IPS-18a (cell line): ENCODE results near the gene CYP39A1.

Experiments used
- H3K27ac ChIP-seq: one replicate; pipeline ENCODE4 v1.5.1; 2013; ENCODE audit warnings: low read length
- H3K27me3 ChIP-seq: one replicate; pipeline ENCODE4 v1.6.1; 2013; ENCODE audit warnings: mild to moderate bottlenecking, low read length; ENCODE audit not compliant: control insufficient read depth, insufficient read depth
- H3K36me3 ChIP-seq: one replicate; pipeline ENCODE4 v1.6.1; 2013; ENCODE audit warnings: low read depth, low read length; ENCODE audit not compliant: control insufficient read depth
- H3K4me1 ChIP-seq: one replicate; pipeline ENCODE4 v1.6.1; 2013; ENCODE audit warnings: low read depth, low read length; ENCODE audit not compliant: control insufficient read depth
- H3K4me3 ChIP-seq: one replicate; pipeline ENCODE4 v1.5.1; 2013; ENCODE audit warnings: low read length
- H3K9ac ChIP-seq: one replicate; pipeline ENCODE4 v1.6.1; 2013; ENCODE audit warnings: mild to moderate bottlenecking, low read length, moderate library complexity
- H3K9me3 ChIP-seq: one replicate; pipeline ENCODE4 v1.6.1; 2013; ENCODE audit warnings: low read depth, low read length; ENCODE audit not compliant: control insufficient read depth

CYP39A1 gene

DNA sequence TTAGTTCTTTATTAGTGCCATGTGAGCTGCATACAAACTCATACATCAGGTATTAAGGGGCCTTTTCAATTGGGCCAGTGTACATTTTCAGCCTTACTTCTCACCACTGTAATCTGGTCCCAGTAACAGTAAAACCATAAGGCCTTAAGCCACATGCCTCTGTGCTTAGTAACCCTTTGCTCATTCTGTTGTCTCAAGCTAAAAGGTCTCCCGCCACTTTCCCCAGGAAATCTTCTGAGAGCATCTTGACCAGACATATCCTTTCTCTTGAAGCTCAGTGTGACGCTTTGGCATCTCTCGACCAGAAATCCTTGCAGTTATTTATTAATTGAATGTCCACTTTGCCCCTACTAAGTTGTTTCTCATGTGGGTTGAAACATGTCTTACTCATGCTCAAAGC lies 68.0 kb downstream of the CYP39A1 start:
- no peaks in the 10 kb centered on the region for H3K4me1 ChIP-seq
- H3K9me3 ChIP-seq: no peaks in the 10 kb centered on the region
- no peak overlapping the region for H3K27ac ChIP-seq
- H3K9ac ChIP-seq: no peak overlapping the region
- no peak overlapping the region for H3K4me3 ChIP-seq
- no peaks in the 10 kb centered on the region for H3K27me3 ChIP-seq
- no peaks in the 10 kb centered on the region for H3K36me3 ChIP-seq

DNA sequence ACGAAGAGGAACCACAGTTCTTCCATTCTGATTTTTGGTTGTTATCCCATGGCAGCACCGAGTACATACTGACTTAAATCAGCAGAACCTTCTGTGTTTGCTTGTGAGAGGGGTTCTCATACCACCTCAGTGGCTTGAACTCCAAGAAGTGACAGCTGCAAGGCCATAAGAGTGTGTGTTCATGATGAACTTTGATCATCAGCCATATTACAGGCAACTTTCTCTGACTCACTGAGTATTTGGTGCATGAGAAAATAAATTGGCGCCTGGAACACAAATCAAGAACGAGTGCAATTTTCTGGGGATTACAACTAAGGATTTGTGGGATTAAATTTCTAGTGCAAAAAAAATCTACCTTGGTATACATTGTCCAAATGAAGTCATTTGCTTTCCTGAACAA lies 68.9 kb downstream of the CYP39A1 start:
- H3K4me3 ChIP-seq: no peak overlapping the region
- no peaks in the 10 kb centered on the region for H3K9me3 ChIP-seq
- H3K27ac ChIP-seq: no peak overlapping the region
- H3K27me3 ChIP-seq: no peaks in the 10 kb centered on the region
- H3K36me3 ChIP-seq: no peaks in the 10 kb centered on the region
- no peak overlapping the region for H3K9ac ChIP-seq
- no peaks in the 10 kb centered on the region for H3K4me1 ChIP-seq

DNA sequence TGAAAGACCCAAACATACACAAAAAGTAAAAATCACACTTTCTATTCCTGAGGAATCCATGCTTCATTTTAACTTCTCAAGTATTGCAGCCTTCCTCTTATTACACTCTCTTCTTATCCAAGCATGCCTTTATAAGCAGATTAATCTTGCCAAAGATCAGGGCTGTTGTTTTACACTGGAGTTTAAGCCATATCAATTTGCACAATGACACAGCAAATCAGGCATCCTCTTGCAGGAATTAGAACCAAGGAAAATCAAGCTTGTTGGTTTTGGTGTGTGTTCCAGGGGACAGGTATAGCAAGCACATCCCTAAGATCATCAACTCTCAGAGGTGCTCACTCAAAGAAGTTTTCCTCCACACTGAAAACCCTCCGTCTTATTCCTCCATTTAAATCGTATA lies 69.5 kb downstream of the CYP39A1 start:
- no peak overlapping the region for H3K27ac ChIP-seq
- H3K27me3 ChIP-seq: no peaks in the 10 kb centered on the region
- no peaks in the 10 kb centered on the region for H3K36me3 ChIP-seq
- H3K9ac ChIP-seq: no peak overlapping the region
- no peak overlapping the region for H3K4me3 ChIP-seq
- no peaks in the 10 kb centered on the region for H3K9me3 ChIP-seq
- no peaks in the 10 kb centered on the region for H3K4me1 ChIP-seq

DNA sequence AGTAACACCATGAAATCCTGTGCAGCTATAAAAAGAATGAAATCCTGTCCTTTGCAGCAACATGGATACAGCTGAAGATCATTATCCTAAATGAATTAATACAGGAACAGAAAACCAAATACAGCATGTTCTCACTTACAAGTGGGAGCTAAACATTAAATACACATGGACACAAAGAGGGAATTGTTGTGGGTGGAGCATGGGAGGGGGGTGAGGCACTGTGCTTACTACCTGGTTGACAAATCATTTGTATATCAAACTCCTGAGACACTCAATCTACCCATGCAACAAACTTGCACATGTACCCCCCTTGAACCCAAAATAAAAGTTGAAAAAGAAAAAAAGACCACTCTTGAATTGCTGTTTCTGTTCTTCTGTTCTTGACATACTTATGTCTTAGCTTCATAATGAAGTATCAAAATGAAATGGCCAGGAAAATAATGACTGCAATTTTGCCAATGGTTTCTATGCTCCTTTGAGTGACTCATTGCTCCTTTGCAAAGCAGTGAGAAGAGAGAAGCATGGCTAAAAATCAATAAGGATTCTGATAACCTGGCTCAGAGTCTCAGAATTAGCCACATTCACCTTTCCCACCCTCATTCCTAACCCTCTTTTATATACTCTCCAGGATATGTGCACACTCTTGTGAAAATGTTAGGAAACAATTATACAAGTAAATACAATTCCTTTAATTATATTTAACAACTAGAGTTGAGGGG lies 71.0 kb downstream of the CYP39A1 start:
- Histone ChIP-seq H3K9me3 (no peaks in the 10 kb centered on the region), H3K27ac (no peak overlapping the region), H3K36me3 (no peaks in the 10 kb centered on the region), H3K4me3 (no peak overlapping the region), H3K4me1 (no peaks in the 10 kb centered on the region), H3K27me3 (no peaks in the 10 kb centered on the region), H3K9ac (no peak overlapping the region)

GRCh38 chr6:46575530-46575929 lies 77.1 kb downstream of the CYP39A1 start:
- Histone ChIP-seq H3K27ac (no peak overlapping the region), H3K4me3 (no peak overlapping the region), H3K9me3 (no peaks in the 10 kb centered on the region), H3K9ac (no peak overlapping the region), H3K27me3 (no peaks in the 10 kb centered on the region), H3K36me3 (no peaks in the 10 kb centered on the region), H3K4me1 (no peaks in the 10 kb centered on the region)

DNA sequence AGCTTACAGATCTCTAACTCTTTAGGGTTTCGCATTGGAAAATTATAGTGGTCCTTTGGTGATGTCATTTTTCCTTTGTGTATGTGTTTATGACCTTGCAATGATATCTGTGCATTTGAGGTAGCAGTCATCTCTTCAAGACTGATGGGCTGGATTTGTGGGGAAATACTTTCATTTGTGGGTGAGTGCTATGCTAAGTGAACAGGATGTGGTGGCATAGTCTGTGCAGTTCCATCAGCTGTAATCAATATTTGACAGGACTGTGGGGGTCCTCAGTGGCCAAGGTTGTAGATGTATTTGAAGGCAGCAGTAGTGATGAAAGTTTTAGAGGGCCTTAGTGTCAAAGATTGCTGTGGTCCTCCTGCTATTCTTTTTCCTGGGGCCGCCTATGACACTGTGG lies 79.5 kb downstream of the CYP39A1 start:
- H3K4me1 ChIP-seq: no peaks in the 10 kb centered on the region
- H3K9me3 ChIP-seq: no peaks in the 10 kb centered on the region
- H3K27ac ChIP-seq: no peak overlapping the region
- no peaks in the 10 kb centered on the region for H3K36me3 ChIP-seq
- no peaks in the 10 kb centered on the region for H3K27me3 ChIP-seq
- no peak overlapping the region for H3K9ac ChIP-seq
- H3K4me3 ChIP-seq: no peak overlapping the region

- no peaks in the 10 kb centered on the region for H3K4me1 ChIP-seq
- no peaks in the 10 kb centered on the region for H3K9me3 ChIP-seq
- no peak overlapping the region for H3K4me3 ChIP-seq
- no peak overlapping the region for H3K27ac ChIP-seq
- H3K9ac ChIP-seq: no peak overlapping the region
- H3K36me3 ChIP-seq: no peaks in the 10 kb centered on the region
- H3K27me3 ChIP-seq: no peaks in the 10 kb centered on the region
Measured at GRCh38 chr6:46565531-46565930, 87.1 kb downstream of the CYP39A1 start.

GRCh38 chr6:46563924-46564323 lies 88.7 kb downstream of the CYP39A1 start:
- H3K27me3 ChIP-seq: no peaks in the 10 kb centered on the region
- no peaks in the 10 kb centered on the region for H3K4me1 ChIP-seq
- no peaks in the 10 kb centered on the region for H3K9me3 ChIP-seq
- H3K9ac ChIP-seq: no peak overlapping the region
- H3K36me3 ChIP-seq: no peaks in the 10 kb centered on the region
- H3K4me3 ChIP-seq: no peak overlapping the region
- no peak overlapping the region for H3K27ac ChIP-seq

GRCh38 chr6:46556053-46556452 lies 96.6 kb downstream of the CYP39A1 start:
- Histone ChIP-seq H3K9me3 (no peaks in the 10 kb centered on the region), H3K36me3 (no peaks in the 10 kb centered on the region), H3K27ac (no peak overlapping the region), H3K4me3 (no peak overlapping the region), H3K27me3 (no peaks in the 10 kb centered on the region), H3K4me1 (no peaks in the 10 kb centered on the region), H3K9ac (no peak overlapping the region)

- Histone ChIP-seq H3K27me3 (no peaks in the 10 kb centered on the region), H3K9me3 (no peaks in the 10 kb centered on the region), H3K4me1 (no peaks in the 10 kb centered on the region), H3K4me3 (no peak overlapping the region), H3K36me3 (no peaks in the 10 kb centered on the region), H3K9ac (no peak overlapping the region), H3K27ac (no peak overlapping the region)
Measured at GRCh38 chr6:46555129-46555528, 97.5 kb downstream of the CYP39A1 start.

DNA sequence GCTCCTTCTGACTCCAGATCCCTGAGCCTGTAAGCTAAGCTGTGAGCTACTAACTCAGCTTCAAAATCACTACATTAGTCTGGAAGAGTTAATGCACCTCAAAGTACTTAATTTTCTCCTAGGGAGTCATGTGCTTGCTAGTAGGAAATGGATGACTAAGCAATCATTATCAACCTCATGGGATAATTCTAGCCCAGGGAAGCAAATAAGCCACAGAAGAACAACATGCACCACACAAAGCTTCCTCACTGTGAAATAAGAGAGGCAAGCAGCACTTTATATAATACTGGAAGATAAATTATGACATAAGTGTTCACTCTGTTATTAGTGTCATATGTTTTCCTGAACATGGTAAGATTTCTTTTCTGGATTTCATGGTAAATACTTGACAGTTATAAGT lies 103.5 kb downstream of the CYP39A1 start:
- Histone ChIP-seq H3K27ac (no peak overlapping the region), H3K9ac (no peak overlapping the region), H3K36me3 (no peaks in the 10 kb centered on the region)

DNA sequence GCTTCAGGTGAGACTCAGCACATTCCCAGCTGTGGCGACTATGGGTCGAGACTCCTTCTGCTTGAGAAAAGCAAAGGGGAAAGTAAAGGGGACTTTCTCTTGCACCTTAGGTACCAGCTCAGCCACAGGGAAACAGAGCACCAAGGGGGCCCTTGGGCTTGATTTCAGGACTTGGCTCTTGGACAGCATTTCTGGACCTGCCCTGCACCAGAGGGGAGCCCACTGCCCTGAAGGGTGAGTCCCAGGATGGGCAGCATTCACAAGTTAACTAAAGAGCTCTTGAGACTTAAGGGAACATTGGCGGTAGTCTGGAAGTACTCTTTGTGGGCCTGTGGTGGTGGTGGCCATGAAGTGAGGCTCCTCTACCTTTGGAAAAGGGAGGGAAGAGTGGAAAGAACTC lies 111.1 kb downstream of the CYP39A1 start:
- H3K4me1 ChIP-seq: no peaks in the 10 kb centered on the region
- H3K27ac ChIP-seq: no peak overlapping the region
- H3K9ac ChIP-seq: no peak overlapping the region
- no peak overlapping the region for H3K4me3 ChIP-seq
- H3K9me3 ChIP-seq: no peaks in the 10 kb centered on the region
- no peaks in the 10 kb centered on the region for H3K27me3 ChIP-seq
- H3K36me3 ChIP-seq: no peaks in the 10 kb centered on the region

More for the DNA sequence above, 103.5 kb downstream of the CYP39A1 start:
- Histone ChIP-seq H3K4me1 (no peaks in the 10 kb centered on the region), H3K9me3 (no peaks in the 10 kb centered on the region), H3K27me3 (no peaks in the 10 kb centered on the region), H3K4me3 (no peak overlapping the region)
